Ishikawa (cell line): ENCODE results near the gene MICAL3.

Experiments
- CEBPB ChIP-seq: IDR thresholded peaks from 2 replicates; pipeline ENCODE4 v1.6.1; 2012
- CREB1 ChIP-seq: IDR thresholded peaks from 2 replicates; pipeline ENCODE4 v1.6.1; 2012; ENCODE audit warnings: low read depth
- EGR1 ChIP-seq: IDR thresholded peaks from 2 replicates; pipeline ENCODE4 v1.6.1; 2012
- EP300 ChIP-seq: IDR thresholded peaks from 2 replicates; pipeline ENCODE4 v1.6.1; 2012; ENCODE audit warnings: borderline replicate concordance
- FOXM1 ChIP-seq: IDR thresholded peaks from 2 replicates; pipeline ENCODE4 v1.6.1; 2012; ENCODE audit warnings: low read depth, borderline replicate concordance
- MAX ChIP-seq: IDR thresholded peaks from 2 replicates; pipeline ENCODE4 v1.6.1; 2012
- NFIC ChIP-seq: IDR thresholded peaks from 2 replicates; pipeline ENCODE4 v1.6.1; 2012
- RAD21 ChIP-seq: IDR thresholded peaks from 2 replicates; pipeline ENCODE4 v1.6.1; 2012; ENCODE audit warnings: low read depth
- REST ChIP-seq: IDR thresholded peaks from 2 replicates; pipeline ENCODE4 v1.6.1; 2012; ENCODE audit warnings: low read depth, mild to moderate bottlenecking
- TAF1 ChIP-seq: IDR thresholded peaks from 2 replicates; pipeline ENCODE4 v1.6.1; 2012; ENCODE audit warnings: low read depth, mild to moderate bottlenecking
- TCF12 ChIP-seq: IDR thresholded peaks from 2 replicates; pipeline ENCODE4 v1.6.1; 2012; ENCODE audit warnings: low read depth
- TEAD4 ChIP-seq: IDR thresholded peaks from 2 replicates; pipeline ENCODE4 v1.6.1; 2012
- USF1 ChIP-seq: IDR thresholded peaks from 2 replicates; pipeline ENCODE4 v1.6.1; 2012
- YY1 ChIP-seq: IDR thresholded peaks from 2 replicates; pipeline ENCODE4 v1.6.1; 2012; ENCODE audit warnings: low read depth
- ZBTB7A ChIP-seq: IDR thresholded peaks from 2 replicates; pipeline ENCODE4 v1.6.1; 2012; ENCODE audit warnings: low read depth

MICAL3 gene

GRCh38 chr22:17882727-17883126 lies 141.6 kb downstream of the MICAL3 start:
- TF ChIP-seq REST (no peak), USF1 (no peak), YY1 (no peak), TAF1 (no peak)

GRCh38 chr22:17882162-17882561 lies 142.2 kb downstream of the MICAL3 start:
- TF ChIP-seq REST, result no peak
- TF ChIP-seq TAF1, result no peak
- TF ChIP-seq EP300, result no peak
- no peak for TF ChIP-seq TCF12
- TF ChIP-seq NFIC, result no peak

- TF ChIP-seq TCF12 (no peak), MAX (no peak), TEAD4 (no peak), EGR1 (no peak)
Measured at GRCh38 chr22:17881366-17881765, 143.0 kb downstream of the MICAL3 start.

- no peak for TF ChIP-seq EP300
- no peak for TF ChIP-seq TAF1
- no peak for TF ChIP-seq CREB1
- no peak for TF ChIP-seq FOXM1
- no peak for TF ChIP-seq USF1
- no peak for TF ChIP-seq YY1
- TF ChIP-seq EGR1, result no peak
- no peak for TF ChIP-seq MAX
- TF ChIP-seq TCF12, result no peak
- no peak for TF ChIP-seq ZBTB7A
- TF ChIP-seq NFIC, result no peak
- no peak for TF ChIP-seq CEBPB
Measured at GRCh38 chr22:17880468-17880867, 143.9 kb downstream of the MICAL3 start.

- no peak for TF ChIP-seq NFIC
- TF ChIP-seq TCF12, result no peak
- TF ChIP-seq CREB1, result no peak
- no peak for TF ChIP-seq TAF1
- TF ChIP-seq MAX, result no peak
- TF ChIP-seq ZBTB7A, result no peak
- no peak for TF ChIP-seq FOXM1
- no peak for TF ChIP-seq YY1
- no peak for TF ChIP-seq EGR1
- TF ChIP-seq RAD21, result no peak
- no peak for TF ChIP-seq TEAD4
Measured at GRCh38 chr22:17880020-17880419, 144.3 kb downstream of the MICAL3 start.

GRCh38 chr22:17878941-17879340 lies 145.4 kb downstream of the MICAL3 start:
- TF ChIP-seq CEBPB, result no peak
- TF ChIP-seq YY1, result no peak
- no peak for TF ChIP-seq TAF1
- no peak for TF ChIP-seq EGR1
- no peak for TF ChIP-seq MAX

GRCh38 chr22:17878186-17878694 lies 146.1 kb downstream of the MICAL3 start:
- TF ChIP-seq RAD21 (no peak), ZBTB7A (no peak), REST (no peak), CREB1 (no peak), YY1 (no peak), TEAD4 (no peak), USF1 (no peak), TCF12 (no peak), FOXM1 (no peak), EP300 (no peak), TAF1 (no peak), CEBPB (no peak), MAX (no peak), NFIC (no peak), EGR1 (no peak)
